ENCODE results near the gene ELOVL2. TPM values are rescaled to one million over a fixed set of nuclear protein-coding genes. Genes with fewer than 3 reads are reported as not detected.

ELOVL2 gene
- total RNA-seq, 1 donor from 2014 or later = 1.4 TPM

- no peak for DNase-seq
- TF ChIP-seq CTCF (IDR thresholded peaks at IDR 0.05; ENCODE audit: borderline replicate concordance) = no peak
- Histone ChIP-seq H3K27me3 (ENCODE audit: low read depth) (peaks cover 24% of the 10 kb centered on the region), H3K4me1 (no peaks in the 10 kb centered on the region), H3K36me3 (no peaks in the 10 kb centered on the region), H3K4me3 (no peak overlapping the region), H3K27ac (replicated peaks) (no peak overlapping the region), H3K9me3 (replicated peaks) (no peaks in the 10 kb centered on the region)
- intact Hi-C loops (cut with micrococcal nuclease) = no loop called here
These were observed 41.8 kb upstream of the ELOVL2 start for GRCh38 chr6:11085758-11086435.

GRCh38 chr6:11083956-11084355, 39.9 kb upstream of the ELOVL2 start:
- Histone ChIP-seq H3K27ac (replicated peaks) (no peak overlapping the region), H3K4me1 (no peaks in the 10 kb centered on the region), H3K36me3 (no peaks in the 10 kb centered on the region), H3K9me3 (replicated peaks) (no peaks in the 10 kb centered on the region), H3K4me3 (no peak overlapping the region), H3K27me3 (ENCODE audit: low read depth) (peaks cover 24% of the 10 kb centered on the region)
- intact Hi-C loops (cut with micrococcal nuclease) = no loop called here
- no peak for TF ChIP-seq CTCF (IDR thresholded peaks at IDR 0.05; ENCODE audit: borderline replicate concordance)
- DNase-seq = no peak

GRCh38 chr6:11083491-11083890, 39.4 kb upstream of the ELOVL2 start:
- TF ChIP-seq CTCF (IDR thresholded peaks at IDR 0.05; ENCODE audit: borderline replicate concordance) = no peak
- no peak overlapping the region for H3K27ac ChIP-seq (replicated peaks)
- intact Hi-C loops (cut with micrococcal nuclease) = no loop called here
- H3K9me3 ChIP-seq (replicated peaks) = no peaks in the 10 kb centered on the region
- no peaks in the 10 kb centered on the region for H3K4me1 ChIP-seq
- no peak for DNase-seq
- H3K36me3 ChIP-seq = no peaks in the 10 kb centered on the region
- H3K27me3 ChIP-seq (ENCODE audit: low read depth) = peaks cover 24% of the 10 kb centered on the region
- H3K4me3 ChIP-seq = no peak overlapping the region

GRCh38 chr6:11080296-11080695, 36.2 kb upstream of the ELOVL2 start:
- H3K4me1 ChIP-seq = no peaks in the 10 kb centered on the region
- H3K27ac ChIP-seq (replicated peaks) = no peak overlapping the region
- TF ChIP-seq CTCF (IDR thresholded peaks at IDR 0.05; ENCODE audit: borderline replicate concordance) = no peak
- intact Hi-C loops (cut with micrococcal nuclease) = no loop called here
- no peaks in the 10 kb centered on the region for H3K36me3 ChIP-seq
- peaks cover 11% of the 10 kb centered on the region for H3K27me3 ChIP-seq (ENCODE audit: low read depth)
- DNase-seq = no peak
- H3K4me3 ChIP-seq = no peak overlapping the region
- H3K9me3 ChIP-seq (replicated peaks) = no peaks in the 10 kb centered on the region

GRCh38 chr6:11078266-11078665, 34.2 kb upstream of the ELOVL2 start:
- Histone ChIP-seq H3K27me3 (ENCODE audit: low read depth) (no peaks in the 10 kb centered on the region), H3K4me1 (no peaks in the 10 kb centered on the region), H3K36me3 (no peaks in the 10 kb centered on the region), H3K27ac (replicated peaks) (no peak overlapping the region), H3K9me3 (replicated peaks) (no peaks in the 10 kb centered on the region), H3K4me3 (no peak overlapping the region)
- no peak for DNase-seq
- intact Hi-C loops (cut with micrococcal nuclease) = no loop called here
- TF ChIP-seq CTCF (IDR thresholded peaks at IDR 0.05; ENCODE audit: borderline replicate concordance) = no peak

Data from left ventricle myocardium inferior (tissue), 1 donor.